ENCODE results near the gene TNFSF10. TPM values are rescaled to one million over a fixed set of nuclear protein-coding genes. Genes with fewer than 3 reads are reported as not detected.

The TNFSF10 gene
- total and polyA plus RNA-seq, 9 of the 15 experiments (the other 6 are each of a cell fraction or from before 2014, with no cell fraction given) = 0.07 to 1.3 (median 0.27) TPM; not detected in 1

- TF ChIP-seq NCOA6 (IDR thresholded peaks at IDR 0.05) = no peak
- TF ChIP-seq SREBF1 (IDR thresholded peaks at IDR 0.05; ENCODE audit: borderline replicate concordance, low read depth, low read length) = no peak
- TF ChIP-seq FOXA1 (IDR thresholded peaks at IDR 0.05; ENCODE audit: borderline replicate concordance) = no peak
- peak; percentile 73; the same call in 1 of the 2 replicates for TF ChIP-seq HDAC2 (IDR thresholded peaks at IDR 0.05)
- no peak for TF ChIP-seq KLF16 (IDR thresholded peaks at IDR 0.05)
- TF ChIP-seq JUN (IDR thresholded peaks at IDR 0.05; ENCODE audit: borderline replicate concordance, low read depth, low read length) = no peak
- TF ChIP-seq JUN (CRISPR knock-in tag; IDR thresholded peaks at IDR 0.05; ENCODE audit: borderline replicate concordance) = no peak
- TF ChIP-seq ZNF695 (CRISPR knock-in tag; IDR thresholded peaks at IDR 0.05) = no peak
- TF ChIP-seq NFE2 (IDR thresholded peaks at IDR 0.05; ENCODE audit: low read depth) = no peak
- TF ChIP-seq ZNF696 (CRISPR knock-in tag; conservative IDR thresholded peaks at IDR 0.05) = no peak
- TF ChIP-seq ZNF143 (CRISPR knock-in tag; IDR thresholded peaks at IDR 0.05) = no peak
- TF ChIP-seq ZNF184 (CRISPR knock-in tag; IDR thresholded peaks at IDR 0.05) = no peak
- TF ChIP-seq ZNF24 (IDR thresholded peaks at IDR 0.05) = no peak
- TF ChIP-seq PHF8 (IDR thresholded peaks at IDR 0.05; ENCODE audit: borderline replicate concordance, low read length) = no peak
- no peak for TF ChIP-seq FOXK2 (conservative IDR thresholded peaks at IDR 0.05 in 1 of 2, IDR thresholded peaks at IDR 0.05 in 1 of 2; ENCODE audit: low read depth in 2 of 2)
- 0 out of 4 replicates have a peak, but pooled peaks of 1 of the 2 experiments have one; percentile 48 for TF ChIP-seq ARNT (IDR thresholded peaks at IDR 0.05)
- TF ChIP-seq SMARCA4 (IDR thresholded peaks at IDR 0.05) = peak; percentile 76; the same call in 1 of the 2 replicates
- peak; percentile 85; the same call in 1 of the 2 replicates for TF ChIP-seq ESRRA (IDR thresholded peaks at IDR 0.05; ENCODE audit: borderline replicate concordance, low read depth)
- no peak for TF ChIP-seq PTRF (tag; IDR thresholded peaks at IDR 0.05)
- no peak for TF ChIP-seq ZNF146 (CRISPR knock-in tag; IDR thresholded peaks at IDR 0.05; ENCODE audit: unreplicated experiment)
- peak; percentile 47; the same call in 1 of the 2 replicates for TF ChIP-seq ATF7 (IDR thresholded peaks at IDR 0.05)
- peak; percentile 38; the same call in 1 of the 2 replicates for TF ChIP-seq KLF6 (CRISPR knock-in tag; IDR thresholded peaks at IDR 0.05; ENCODE audit: borderline replicate concordance)
- no peak; the same call in 1 of the 2 replicates for TF ChIP-seq ZNF644 (tag; IDR thresholded peaks at IDR 0.05; ENCODE audit: low read depth)
- TF ChIP-seq ZZZ3 (IDR thresholded peaks at IDR 0.05) = no peak
- TF ChIP-seq ZNF121 (CRISPR knock-in tag; conservative IDR thresholded peaks at IDR 0.05) = no peak
- no peak for TF ChIP-seq HLTF (IDR thresholded peaks at IDR 0.05)
- TF ChIP-seq LEF1 (IDR thresholded peaks at IDR 0.05) = peak; percentile 49; the same call in 1 of the 2 replicates
- TF ChIP-seq GTF2E2 (tag; IDR thresholded peaks at IDR 0.05) = peak; percentile 44; the same call in 1 of the 2 replicates
- TF ChIP-seq NFIX (CRISPR knock-in tag; IDR thresholded peaks at IDR 0.05; ENCODE audit: low read depth) = no peak
- TF ChIP-seq MYC (IDR thresholded peaks at IDR 0.05; ENCODE audit: low read depth, low read length) = no peak
- TF ChIP-seq MYC (CRISPR knock-in tag; IDR thresholded peaks at IDR 0.05; ENCODE audit: borderline replicate concordance, low read depth) = no peak
- TF ChIP-seq TSC22D4 (tag; IDR thresholded peaks at IDR 0.05) = no peak
- no peak for TF ChIP-seq KLF13 (tag; IDR thresholded peaks at IDR 0.05; ENCODE audit: borderline replicate concordance, low read depth)
- TF ChIP-seq BMI1 (IDR thresholded peaks at IDR 0.05; ENCODE audit: low read length) = no peak
These were observed 11.2 kb downstream of the TNFSF10 start (continued) for GRCh38 chr3:172511783-172512762.

Measured in K562 (cell line).